IMR-90 (cell line): Measurements from ENCODE around the gene ANXA4.

Experiments
- BHLHE40 ChIP-seq: fragments of 150-350 bp; IDR thresholded peaks from 2 replicates; pipeline ENCODE4 v1.6.1; 2016; ENCODE audit warnings: mild to moderate bottlenecking, low read depth, low read length
- CEBPB ChIP-seq: IDR thresholded peaks from 2 replicates; pipeline ENCODE4 v1.6.1; 2012; ENCODE audit warnings: low read depth, low read length, improper control_type of control experiment
- CTCF ChIP-seq: conservative IDR thresholded peaks from 2 replicates; pipeline ENCODE4 v1.5.1; 2012; ENCODE audit warnings: mild to moderate bottlenecking, low read depth, low read length, improper control_type of control experiment
- MAFK ChIP-seq: IDR thresholded peaks from 2 replicates; pipeline ENCODE4 v1.6.1; 2012; ENCODE audit warnings: low read depth, low read length, improper control_type of control experiment
- NFE2L2 ChIP-seq: fragments of 150-350 bp; IDR thresholded peaks from 2 replicates; pipeline ENCODE4 v1.6.1; 2016; ENCODE audit warnings: low read depth, mild to moderate bottlenecking, low read length
- POLR2A ChIP-seq: IDR thresholded peaks from 2 replicates; pipeline ENCODE4 v1.6.1; 2012; ENCODE audit warnings: mild to moderate bottlenecking, low read depth, low read length
- RAD21 ChIP-seq: IDR thresholded peaks from 2 replicates; pipeline ENCODE4 v1.6.1; 2012; ENCODE audit warnings: low read length, improper control_type of control experiment
- RCOR1 ChIP-seq: IDR thresholded peaks from 2 replicates; pipeline ENCODE4 v1.6.1; 2012; ENCODE audit warnings: mild to moderate bottlenecking, low read length, improper control_type of control experiment; ENCODE audit not compliant: insufficient replicate concordance
- RFX5 ChIP-seq: IDR thresholded peaks from 2 replicates; pipeline ENCODE4 v1.8.0; 2012; ENCODE audit warnings: low read depth, mild to moderate bottlenecking, low read length, moderate library complexity
- SMC3 ChIP-seq: fragments of 150-350 bp; IDR thresholded peaks from 2 replicates; pipeline ENCODE4 v1.6.1; 2016; ENCODE audit warnings: low read depth, mild to moderate bottlenecking, antibody characterized with exemption, low read length, moderate library complexity
- USF2 ChIP-seq: fragments of 150-350 bp; IDR thresholded peaks from 2 replicates; pipeline ENCODE4 v1.6.1; 2017; ENCODE audit warnings: mild to moderate bottlenecking, antibody characterized with exemption, low read length, low read depth
- TF ChIP-seq, protein P1 (sequence below): fragments of 150-350 bp; IDR thresholded peaks from 2 replicates; pipeline ENCODE4 v1.6.1; 2016; ENCODE audit warnings: low read depth, mild to moderate bottlenecking, low read length, moderate library complexity, borderline replicate concordance

DNA sequence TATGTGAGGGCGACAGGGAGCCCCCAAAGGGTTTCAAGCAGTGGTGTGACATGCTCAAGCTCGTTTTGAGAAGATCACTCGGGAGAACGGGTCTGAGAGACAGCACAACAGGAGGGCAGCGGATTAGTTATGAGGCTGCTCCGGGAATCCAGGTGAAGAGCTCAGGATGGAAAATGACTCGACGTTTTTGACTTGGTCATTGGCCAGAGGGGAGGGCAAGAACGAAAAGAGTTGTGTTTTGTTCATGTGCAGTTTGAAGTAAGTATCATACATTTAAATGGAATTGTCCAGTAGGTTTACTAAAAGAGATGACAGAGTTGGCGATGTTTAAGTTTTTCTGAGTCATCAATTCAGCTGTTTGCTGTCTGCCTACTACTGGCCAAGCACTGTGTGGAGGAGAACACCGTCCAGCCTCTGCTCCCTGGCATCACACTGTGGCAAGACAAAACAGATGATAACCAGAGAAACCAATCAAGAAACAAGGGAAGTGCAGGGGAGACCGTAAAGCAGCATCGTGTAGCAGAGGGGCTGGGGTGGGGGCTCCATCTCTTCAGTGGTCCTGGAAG is 25.3 kb upstream of the ANXA4 start:
- TF ChIP-seq CTCF (0 out of 2 replicates have a peak, but pooled peaks have one; percentile 10), POLR2A (no peak), RCOR1 (no peak), MAFK (peak; percentile 60), USF2 (no peak), SMC3 (0 out of 2 replicates have a peak, but pooled peaks have one; percentile 13), BHLHE40 (no peak), RAD21 (peak; percentile 14), RFX5 (no peak), CEBPB (no peak), NFE2L2 (peak; percentile 32; the same call in 1 of the 2 replicates)
- TF ChIP-seq, protein P1, sequence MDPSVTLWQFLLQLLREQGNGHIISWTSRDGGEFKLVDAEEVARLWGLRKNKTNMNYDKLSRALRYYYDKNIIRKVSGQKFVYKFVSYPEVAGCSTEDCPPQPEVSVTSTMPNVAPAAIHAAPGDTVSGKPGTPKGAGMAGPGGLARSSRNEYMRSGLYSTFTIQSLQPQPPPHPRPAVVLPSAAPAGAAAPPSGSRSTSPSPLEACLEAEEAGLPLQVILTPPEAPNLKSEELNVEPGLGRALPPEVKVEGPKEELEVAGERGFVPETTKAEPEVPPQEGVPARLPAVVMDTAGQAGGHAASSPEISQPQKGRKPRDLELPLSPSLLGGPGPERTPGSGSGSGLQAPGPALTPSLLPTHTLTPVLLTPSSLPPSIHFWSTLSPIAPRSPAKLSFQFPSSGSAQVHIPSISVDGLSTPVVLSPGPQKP = no peak
